A673 (cell line): ENCODE results near the gene ZNF813. TPM values are rescaled to one million over a fixed set of nuclear protein-coding genes. Genes with fewer than 3 reads are reported as not detected.
"Not testable (repeated sequence)": the region's sequence is repeated elsewhere in the genome, so short reads cannot be mapped to it uniquely, and the experiment has no call there.

Source experiments
- BruUV-seq: library from RNA; stranded (reverse); fragments of 400-500 nt; replicated peaks from 2 replicates; lab custom pipeline; 2021; lab: Mats Ljungman, UMichigan
- CTCF ChIA-PET: fragments of 300-600 bp; sonication (Branson Sonifier 250); formaldehyde crosslinking; loops from one replicate; lab custom pipeline; 2022; ENCODE audit warnings: antibody characterized with exemption; lab: Charles Lee
- POLR2A ChIA-PET: fragments of 300-600 bp; sonication (Branson Sonifier 250); formaldehyde crosslinking; loops from one replicate; lab custom pipeline; 2022; ENCODE audit warnings: antibody characterized with exemption; ENCODE audit not compliant: low non-redundant PET; lab: Charles Lee
- DNase-seq: peaks from one replicate; pipeline ENCODE4 v3.0.0-alpha.2; 2015; ENCODE audit warnings: low spot score
- H3K27ac ChIP-seq: fragments of 200-600 bp; sonication (generic); 2 replicates; pipeline ENCODE4 v1.5.1; 2016; ENCODE audit warnings: mixed run types, low read depth, mild to moderate bottlenecking, mixed read lengths, antibody characterized with exemption, low read length; ENCODE audit not compliant: poor library complexity, severe bottlenecking
- H3K27me3 ChIP-seq: fragments of 200-600 bp; sonication (generic); replicated peaks from 2 replicates; pipeline ENCODE4 v1.6.1; 2017; ENCODE audit warnings: mixed run types, low read depth, mild to moderate bottlenecking, mixed read lengths, antibody characterized with exemption, low read length; ENCODE audit not compliant: insufficient read depth, poor library complexity
- H3K36me3 ChIP-seq: fragments of 200-600 bp; sonication (generic); 2 replicates; pipeline ENCODE4 v1.6.1; 2016; ENCODE audit warnings: mixed run types, mild to moderate bottlenecking, mixed read lengths, antibody characterized with exemption, low read length; ENCODE audit not compliant: insufficient read depth, poor library complexity, severe bottlenecking
- H3K4me1 ChIP-seq: fragments of 200-600 bp; sonication (generic); 2 replicates; pipeline ENCODE4 v1.6.1; 2017; ENCODE audit warnings: mixed run types, mild to moderate bottlenecking, mixed read lengths, antibody characterized with exemption, low read length; ENCODE audit not compliant: insufficient read depth, poor library complexity, severe bottlenecking
- H3K4me3 ChIP-seq: fragments of 200-600 bp; sonication (generic); 2 replicates; pipeline ENCODE4 v1.5.1; 2016; ENCODE audit warnings: low read depth, mixed run types, mild to moderate bottlenecking, mixed read lengths, low read length; ENCODE audit not compliant: poor library complexity, severe bottlenecking
- H3K9me3 ChIP-seq: fragments of 200-600 bp; sonication (generic); 2 replicates; pipeline ENCODE4 v1.6.1; 2016; ENCODE audit warnings: mixed run types, low read depth, mild to moderate bottlenecking, mixed read lengths, antibody characterized with exemption, low read length; ENCODE audit not compliant: poor library complexity, severe bottlenecking
- EZH2 ChIP-seq: fragments of 200-600 bp; sonication (generic); IDR thresholded peaks from 2 replicates; pipeline ENCODE4 v1.6.1; 2017; ENCODE audit warnings: borderline replicate concordance, low read depth, mild to moderate bottlenecking, mixed read lengths, antibody characterized with exemption, low read length; ENCODE audit not compliant: poor library complexity, severe bottlenecking
- intact Hi-C: fragments of 100-400 bp; cut with micrococcal nuclease; formaldehyde crosslinking; loops from one replicate; pipeline ENCODE4 v1.10.0; 2022; ENCODE audit not compliant: unreplicated experiment
- total RNA-seq: library from RNA; stranded (reverse); gene quantifications from 2 replicates; pipeline ENCODE4 v1.2.3, GENCODE V29; 2021
- TF ChIP-seq, protein P1 (sequence below): fragments of 300-800, 200-600 bp; sonication (generic); conservative IDR thresholded peaks from 2 replicates; pipeline ENCODE4 v1.5.1; 2017; ENCODE audit warnings: low read depth, mild to moderate bottlenecking, antibody characterized with exemption, low read length, moderate library complexity, mixed read lengths

The ZNF813 gene
- total RNA-seq, 1 experiment from 2014 or later = 5.6 TPM

DNA sequence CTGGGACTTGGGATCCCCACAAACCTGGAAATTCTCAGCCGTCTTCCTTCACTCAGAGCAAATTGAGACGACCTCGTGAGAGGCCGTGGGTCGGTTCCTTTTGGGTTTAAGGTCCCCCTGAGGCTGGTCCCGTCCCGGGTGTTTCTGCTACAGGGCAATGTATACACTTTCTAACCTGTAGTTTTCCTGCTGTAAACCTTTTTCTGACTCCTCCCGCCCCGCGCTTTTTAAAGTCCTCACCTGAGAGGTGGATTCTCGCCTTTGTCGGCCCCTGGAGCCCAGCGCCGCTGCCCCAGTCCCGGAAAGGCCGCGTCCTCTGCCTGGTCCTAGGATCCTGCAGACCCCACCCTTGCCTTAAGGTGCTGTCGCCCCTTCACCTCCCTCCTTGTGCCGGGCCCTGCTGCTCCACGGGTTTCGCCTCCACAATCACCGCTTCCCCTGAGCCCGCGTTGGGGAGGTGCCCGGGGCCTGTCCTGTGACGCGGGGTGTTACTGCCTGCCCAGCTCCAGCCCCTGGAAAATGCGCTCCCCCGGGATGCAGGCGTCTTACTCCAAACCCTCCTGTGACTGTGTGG, 35.4 kb upstream of the ZNF813 start:
- no peaks in the 10 kb centered on the region for H3K9me3 ChIP-seq
- TSS peak; percentile 25 for BruUV-seq
- H3K27me3 ChIP-seq = no peaks in the 10 kb centered on the region
- TF ChIP-seq, protein P1, sequence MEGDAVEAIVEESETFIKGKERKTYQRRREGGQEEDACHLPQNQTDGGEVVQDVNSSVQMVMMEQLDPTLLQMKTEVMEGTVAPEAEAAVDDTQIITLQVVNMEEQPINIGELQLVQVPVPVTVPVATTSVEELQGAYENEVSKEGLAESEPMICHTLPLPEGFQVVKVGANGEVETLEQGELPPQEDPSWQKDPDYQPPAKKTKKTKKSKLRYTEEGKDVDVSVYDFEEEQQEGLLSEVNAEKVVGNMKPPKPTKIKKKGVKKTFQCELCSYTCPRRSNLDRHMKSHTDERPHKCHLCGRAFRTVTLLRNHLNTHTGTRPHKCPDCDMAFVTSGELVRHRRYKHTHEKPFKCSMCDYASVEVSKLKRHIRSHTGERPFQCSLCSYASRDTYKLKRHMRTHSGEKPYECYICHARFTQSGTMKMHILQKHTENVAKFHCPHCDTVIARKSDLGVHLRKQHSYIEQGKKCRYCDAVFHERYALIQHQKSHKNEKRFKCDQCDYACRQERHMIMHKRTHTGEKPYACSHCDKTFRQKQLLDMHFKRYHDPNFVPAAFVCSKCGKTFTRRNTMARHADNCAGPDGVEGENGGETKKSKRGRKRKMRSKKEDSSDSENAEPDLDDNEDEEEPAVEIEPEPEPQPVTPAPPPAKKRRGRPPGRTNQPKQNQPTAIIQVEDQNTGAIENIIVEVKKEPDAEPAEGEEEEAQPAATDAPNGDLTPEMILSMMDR = no peak
- TF ChIP-seq EZH2 = no peak
- POLR2A ChIA-PET = no interaction called here
- CTCF ChIA-PET = no interaction called here
- H3K4me1 ChIP-seq = no peaks in the 10 kb centered on the region
- H3K27ac ChIP-seq = peak overlapping the region; percentile 83
- DNase-seq = peak; percentile 4
- peak overlapping the region; percentile 91 for H3K4me3 ChIP-seq
- intact Hi-C loops = no loop called here
- peaks cover 18% of the 10 kb centered on the region for H3K36me3 ChIP-seq

DNA sequence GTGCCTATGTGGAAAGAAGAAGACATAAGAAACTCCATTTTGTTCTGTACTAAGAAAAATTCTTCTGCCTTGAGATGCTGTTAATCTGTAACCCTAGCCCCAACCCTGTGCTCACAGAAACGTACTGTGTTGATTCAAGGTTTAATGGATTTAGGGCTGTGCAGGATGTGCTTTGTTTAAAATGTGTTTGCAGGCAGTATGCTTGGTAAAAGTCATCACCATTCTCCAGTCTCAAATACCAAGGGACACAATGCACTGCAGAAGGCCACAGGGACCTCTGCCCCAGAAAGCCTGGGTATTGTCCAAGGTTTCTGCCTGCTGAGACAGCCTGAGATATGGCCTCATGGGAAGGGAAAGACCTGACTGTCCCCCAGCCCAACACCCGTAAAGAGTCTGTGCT, 23.7 kb upstream of the ZNF813 start:
- H3K27me3 ChIP-seq, intact Hi-C loops, BruUV-seq, CTCF ChIA-PET, H3K27ac ChIP-seq, POLR2A ChIA-PET, H3K4me3 ChIP-seq, H3K4me1 ChIP-seq, DNase-seq, H3K9me3 ChIP-seq: not testable (repeated sequence)
- peaks cover 18% of the 10 kb centered on the region for H3K36me3 ChIP-seq

DNA sequence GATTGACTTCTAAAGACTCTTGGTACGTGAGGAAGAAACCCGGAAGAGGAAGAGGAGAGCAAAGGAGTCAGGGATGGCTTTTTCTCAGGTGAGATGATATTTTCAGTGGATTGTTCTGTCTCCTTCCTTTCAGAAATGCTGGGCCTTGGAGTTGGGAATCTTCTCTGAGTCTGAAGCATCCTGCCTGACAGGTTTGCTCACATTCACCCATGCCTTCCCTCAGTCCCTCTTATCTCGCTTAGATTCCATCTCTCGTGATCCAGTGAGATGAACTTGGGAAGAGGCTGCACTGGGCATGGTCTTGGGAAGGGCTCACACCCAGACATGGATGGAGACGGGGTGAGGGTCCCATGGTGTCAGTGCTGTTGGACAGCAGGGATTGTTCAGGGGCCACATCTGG, 20.3 kb upstream of the ZNF813 start:
- Histone ChIP-seq H3K9me3 (peaks cover 19% of the 10 kb centered on the region), H3K36me3 (peaks cover 27% of the 10 kb centered on the region)
- DNase-seq, H3K27me3 ChIP-seq, H3K4me3 ChIP-seq, H3K4me1 ChIP-seq, intact Hi-C loops, CTCF ChIA-PET, H3K27ac ChIP-seq, BruUV-seq, POLR2A ChIA-PET: not testable (repeated sequence)

DNA sequence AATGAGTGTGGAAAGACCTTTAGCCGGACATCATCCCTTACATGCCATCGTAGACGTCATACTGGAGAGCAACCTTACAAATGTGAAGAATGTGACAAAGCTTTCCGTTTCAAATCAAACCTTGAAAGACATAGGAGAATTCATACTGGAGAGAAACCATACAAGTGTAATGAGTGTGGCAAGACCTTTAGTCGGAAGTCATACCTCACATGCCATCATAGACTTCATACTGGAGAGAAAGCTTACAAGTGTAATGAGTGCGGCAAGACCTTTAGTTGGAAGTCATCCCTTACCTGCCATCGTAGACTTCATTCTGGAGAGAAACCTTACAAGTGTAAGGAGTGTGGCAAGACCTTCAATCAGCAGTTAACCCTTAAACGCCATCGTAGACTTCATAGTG, 11.7 kb upstream of the ZNF813 start:
- no peaks in the 10 kb centered on the region for H3K4me1 ChIP-seq
- POLR2A ChIA-PET = interaction anchor here (0.8 kb wide), 1 partner anchor 1114 kb away, joined by 4 read pairs; no protein-coding TSS in a partner anchor
- no peak overlapping the region for H3K27ac ChIP-seq
- TF ChIP-seq, protein P1 = no peak
- no peak for TF ChIP-seq EZH2
- H3K9me3 ChIP-seq = peaks cover 55% of the 10 kb centered on the region
- H3K4me3 ChIP-seq = no peak overlapping the region
- peaks cover 38% of the 10 kb centered on the region for H3K36me3 ChIP-seq
- DNase-seq = no peak
- no TSS peak for BruUV-seq
- intact Hi-C loops = no loop called here
- CTCF ChIA-PET = no interaction called here
- no peaks in the 10 kb centered on the region for H3K27me3 ChIP-seq

DNA sequence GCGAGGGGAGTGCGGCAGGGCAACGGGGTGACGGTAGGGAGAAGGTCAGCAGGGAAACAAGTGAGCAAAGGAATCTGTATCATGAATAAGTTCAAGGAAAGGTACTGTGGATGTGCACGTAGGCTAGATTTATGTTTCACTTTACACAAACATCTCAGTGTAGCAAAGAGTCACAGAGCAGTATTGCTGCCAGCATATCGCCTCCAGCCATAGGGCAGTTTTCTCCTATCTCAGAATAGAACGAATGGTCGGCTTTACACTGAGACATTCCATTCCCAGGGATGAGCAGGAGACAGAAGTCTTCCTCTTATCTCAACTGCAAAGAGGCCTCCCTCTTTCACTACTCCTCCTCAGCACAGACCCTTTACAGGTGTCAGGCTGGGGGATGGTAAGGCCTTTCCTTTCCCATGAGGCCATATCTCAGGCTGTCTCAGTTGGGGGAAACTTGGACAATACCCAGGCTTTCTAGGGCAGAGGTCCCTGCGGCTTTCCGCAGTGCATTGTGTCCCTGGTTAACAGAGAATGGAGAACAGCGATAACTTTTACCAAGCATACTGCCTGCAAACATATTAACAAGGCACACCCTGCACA, 7.3 kb upstream of the ZNF813 start:
- DNase-seq, POLR2A ChIA-PET, CTCF ChIA-PET, H3K27me3 ChIP-seq, H3K4me3 ChIP-seq, H3K36me3 ChIP-seq, H3K27ac ChIP-seq, BruUV-seq, H3K4me1 ChIP-seq, intact Hi-C loops: not testable (repeated sequence)
- peaks cover 30% of the 10 kb centered on the region for H3K9me3 ChIP-seq
